ENCODE data around the gene SLC25A43.
"Not testable (repeated sequence)": the region's sequence is repeated elsewhere in the genome, so short reads cannot be mapped to it uniquely, and the experiment has no call there.

Gene SLC25A43

GRCh38 chrX:119467842-119468550, 68.9 kb downstream of the SLC25A43 start, which contains the start of gene SLC25A5:
SLC25A5 (plus strand) TSS chrX:119468444; CDS start chrX:119468516, 72 bp downstream.
- Mint-ChIP-seq H3K4me1 (ENCODE audit: low read depth) (peaks cover 12% of the 10 kb centered on the region), H3K9me3 (no peaks in the 10 kb centered on the region), H3K36me3 (ENCODE audit: low read depth) (peaks cover 37% of the 10 kb centered on the region), H3K4me3 (peak within 1 kb of the TSS; percentile 89), H3K27me3 (no peaks in the 10 kb centered on the region), H3K27ac (peak within 1 kb of the TSS; percentile 95)
- peak; percentile 87 for DNase-seq

GRCh38 chrX:119468551-119469312, 69.6 kb downstream of the SLC25A43 start:
- Mint-ChIP-seq H3K4me1 (ENCODE audit: low read depth) (peaks cover 12% of the 10 kb centered on the region), H3K27ac (peak overlapping the region; percentile 95), H3K27me3 (no peaks in the 10 kb centered on the region), H3K4me3 (peak overlapping the region; percentile 89), H3K36me3 (ENCODE audit: low read depth) (peaks cover 37% of the 10 kb centered on the region), H3K9me3 (no peaks in the 10 kb centered on the region)
- DNase-seq: peak; percentile 91

- H3K9me3 Mint-ChIP-seq: no peaks in the 10 kb centered on the region
- DNase-seq: no peak
- no peaks in the 10 kb centered on the region for H3K27me3 Mint-ChIP-seq
- peaks cover 12% of the 10 kb centered on the region for H3K4me1 Mint-ChIP-seq (ENCODE audit: low read depth)
- peaks cover 37% of the 10 kb centered on the region for H3K36me3 Mint-ChIP-seq (ENCODE audit: low read depth)
- H3K27ac Mint-ChIP-seq: peak overlapping the region; percentile 95
- peak overlapping the region; percentile 89 for H3K4me3 Mint-ChIP-seq
These were observed 70.1 kb downstream of the SLC25A43 start for GRCh38 chrX:119469313-119469635.

GRCh38 chrX:119474615-119475388, 75.7 kb downstream of the SLC25A43 start:
- H3K27me3 Mint-ChIP-seq: peaks cover 16% of the 10 kb centered on the region
- no peak for DNase-seq
- H3K36me3 Mint-ChIP-seq (ENCODE audit: low read depth): peaks cover 25% of the 10 kb centered on the region

GRCh38 chrX:119475389-119476101, 76.4 kb downstream of the SLC25A43 start:
- Mint-ChIP-seq H3K36me3 (ENCODE audit: low read depth) (peaks cover 17% of the 10 kb centered on the region), H3K27ac (no peak overlapping the region), H3K27me3 (peaks cover 19% of the 10 kb centered on the region), H3K4me3 (no peak overlapping the region), H3K4me1 (ENCODE audit: low read depth) (peaks cover 10% of the 10 kb centered on the region), H3K9me3 (no peaks in the 10 kb centered on the region)
- no peak for DNase-seq

More at GRCh38 chrX:119474615-119475388, 75.7 kb downstream of the SLC25A43 start:
- Mint-ChIP-seq H3K4me3 (no peak overlapping the region), H3K9me3 (no peaks in the 10 kb centered on the region), H3K27ac (no peak overlapping the region), H3K4me1 (ENCODE audit: low read depth) (peaks cover 10% of the 10 kb centered on the region)

DNA sequence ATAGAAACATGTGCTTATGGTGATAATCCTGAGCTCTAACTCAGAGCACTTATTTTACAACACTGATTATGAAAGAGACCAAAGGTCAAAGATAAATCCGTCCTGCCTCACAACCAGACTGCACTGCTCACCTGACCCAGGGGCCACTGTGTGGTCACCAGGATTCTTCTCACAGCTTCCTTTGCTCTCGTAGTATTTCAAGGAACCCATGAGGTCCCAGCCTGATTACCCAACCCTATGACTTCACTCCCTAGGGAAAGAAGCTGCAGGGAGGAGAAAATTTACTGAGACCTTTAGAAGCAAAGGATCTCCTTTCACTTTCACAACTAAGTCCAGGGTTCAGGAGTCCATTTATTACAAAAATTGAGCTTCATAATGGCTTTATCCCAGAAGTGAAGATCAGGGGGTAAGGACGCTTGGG, 78.7 kb downstream of the SLC25A43 start:
- Mint-ChIP-seq H3K36me3 (ENCODE audit: low read depth) (no peaks in the 10 kb centered on the region), H3K4me3 (no peak overlapping the region), H3K27me3 (peaks cover 19% of the 10 kb centered on the region), H3K9me3 (no peaks in the 10 kb centered on the region), H3K4me1 (ENCODE audit: low read depth) (peaks cover 16% of the 10 kb centered on the region), H3K27ac (no peak overlapping the region)
- no peak for DNase-seq

- H3K9me3 Mint-ChIP-seq: no peaks in the 10 kb centered on the region
- DNase-seq: no peak
- no peak overlapping the region for H3K4me3 Mint-ChIP-seq
- H3K4me1 Mint-ChIP-seq (ENCODE audit: low read depth): peaks cover 18% of the 10 kb centered on the region
- H3K27me3 Mint-ChIP-seq: peaks cover 24% of the 10 kb centered on the region
- no peaks in the 10 kb centered on the region for H3K36me3 Mint-ChIP-seq (ENCODE audit: low read depth)
- no peak overlapping the region for H3K27ac Mint-ChIP-seq
These were observed 79.4 kb downstream of the SLC25A43 start for GRCh38 chrX:119478504-119478903.

DNA sequence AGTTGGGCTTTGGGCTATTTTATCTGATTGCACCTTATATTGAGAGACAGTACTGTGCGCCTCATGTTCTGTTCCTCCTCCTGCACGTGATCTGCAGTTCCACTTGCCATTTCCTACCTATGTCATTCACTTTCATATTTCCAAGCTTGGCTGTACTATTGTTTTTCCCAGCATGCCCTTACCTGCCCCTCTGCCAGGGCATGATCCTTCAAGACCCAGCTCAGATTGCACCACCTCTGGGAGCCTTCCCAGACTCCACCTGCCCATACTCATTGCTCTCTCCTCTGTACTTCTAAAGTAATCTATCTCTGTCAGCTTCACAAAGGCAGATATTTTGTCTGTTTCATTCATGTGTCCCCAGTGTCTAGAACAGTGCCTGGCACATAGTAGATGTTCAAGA, 80.7 kb downstream of the SLC25A43 start:
- Mint-ChIP-seq H3K4me3 (no peak overlapping the region), H3K9me3 (no peaks in the 10 kb centered on the region), H3K4me1 (ENCODE audit: low read depth) (peaks cover 18% of the 10 kb centered on the region), H3K27me3 (peaks cover 26% of the 10 kb centered on the region), H3K36me3 (ENCODE audit: low read depth) (no peaks in the 10 kb centered on the region), H3K27ac (no peak overlapping the region)
- DNase-seq: no peak

GRCh38 chrX:119481323-119481801, 82.2 kb downstream of the SLC25A43 start:
- H3K27ac Mint-ChIP-seq: no peak overlapping the region
- H3K9me3 Mint-ChIP-seq: no peaks in the 10 kb centered on the region
- DNase-seq: no peak
- peaks cover 8% of the 10 kb centered on the region for H3K4me1 Mint-ChIP-seq (ENCODE audit: low read depth)
- H3K27me3 Mint-ChIP-seq: peaks cover 22% of the 10 kb centered on the region
- no peak overlapping the region for H3K4me3 Mint-ChIP-seq
- H3K36me3 Mint-ChIP-seq (ENCODE audit: low read depth): no peaks in the 10 kb centered on the region

- peaks cover 18% of the 10 kb centered on the region for H3K27me3 Mint-ChIP-seq
- no peaks in the 10 kb centered on the region for H3K9me3 Mint-ChIP-seq
- H3K36me3 Mint-ChIP-seq (ENCODE audit: low read depth): no peaks in the 10 kb centered on the region
- DNase-seq: no peak
- peak overlapping the region; percentile 61 for H3K4me3 Mint-ChIP-seq
- peaks cover 8% of the 10 kb centered on the region for H3K4me1 Mint-ChIP-seq (ENCODE audit: low read depth)
- H3K27ac Mint-ChIP-seq: peak overlapping the region; percentile 68
These were observed 82.9 kb downstream of the SLC25A43 start for GRCh38 chrX:119482041-119482440.

GRCh38 chrX:119482481-119483480, 83.6 kb downstream of the SLC25A43 start:
- Mint-ChIP-seq H3K4me1 (ENCODE audit: low read depth) (peaks cover 8% of the 10 kb centered on the region), H3K4me3 (peak overlapping the region; percentile 61), H3K27me3 (peaks cover 17% of the 10 kb centered on the region), H3K36me3 (ENCODE audit: low read depth) (no peaks in the 10 kb centered on the region), H3K9me3 (no peaks in the 10 kb centered on the region), H3K27ac (peak overlapping the region; percentile 68)
- peak; percentile 80 for DNase-seq

- H3K4me3 Mint-ChIP-seq: no peak overlapping the region
- DNase-seq: no peak
- no peaks in the 10 kb centered on the region for H3K9me3 Mint-ChIP-seq
- H3K4me1 Mint-ChIP-seq (ENCODE audit: low read depth): peaks cover 8% of the 10 kb centered on the region
- peaks cover 10% of the 10 kb centered on the region for H3K27me3 Mint-ChIP-seq
- no peaks in the 10 kb centered on the region for H3K36me3 Mint-ChIP-seq (ENCODE audit: low read depth)
- no peak overlapping the region for H3K27ac Mint-ChIP-seq
These were observed 87.6 kb downstream of the SLC25A43 start for GRCh38 chrX:119486745-119487144.

- H3K36me3 Mint-ChIP-seq (ENCODE audit: low read depth); H3K4me3 Mint-ChIP-seq: not testable (repeated sequence)
These were observed 88.6 kb downstream of the SLC25A43 start for GRCh38 chrX:119487766-119488165.

More at GRCh38 chrX:119487766-119488165, 88.6 kb downstream of the SLC25A43 start:
- not testable (repeated sequence) for DNase-seq; H3K4me1 Mint-ChIP-seq (ENCODE audit: low read depth); H3K9me3 Mint-ChIP-seq; H3K27ac Mint-ChIP-seq; H3K27me3 Mint-ChIP-seq
